Panc1 (cell line): Measurements from ENCODE around the gene PDZD8.

Experiments
- POLR2AphosphoS5 ChIP-seq: IDR thresholded peaks from 2 replicates; pipeline ENCODE4 v1.6.1; 2012; ENCODE audit warnings: mild to moderate bottlenecking, low read depth, low read length, moderate library complexity
- TF ChIP-seq, protein P1 (sequence below): fragments of 450-650 bp; IDR thresholded peaks from 2 replicates; pipeline ENCODE4 v1.5.1; 2017; ENCODE audit warnings: mild to moderate bottlenecking
- TF ChIP-seq, protein P2 (sequence below), 2 experiments: IDR thresholded peaks; 2 replicates each; pipeline ENCODE4 v1.6.1; 2011 to 2012; ENCODE audit warnings: low read depth in 2 of 2, control low read depth in 1 of 2, low read length in 1 of 2, mild to moderate bottlenecking in 1 of 2, moderate library complexity in 1 of 2; ENCODE audit not compliant: insufficient read depth in 1 of 2

DNA sequence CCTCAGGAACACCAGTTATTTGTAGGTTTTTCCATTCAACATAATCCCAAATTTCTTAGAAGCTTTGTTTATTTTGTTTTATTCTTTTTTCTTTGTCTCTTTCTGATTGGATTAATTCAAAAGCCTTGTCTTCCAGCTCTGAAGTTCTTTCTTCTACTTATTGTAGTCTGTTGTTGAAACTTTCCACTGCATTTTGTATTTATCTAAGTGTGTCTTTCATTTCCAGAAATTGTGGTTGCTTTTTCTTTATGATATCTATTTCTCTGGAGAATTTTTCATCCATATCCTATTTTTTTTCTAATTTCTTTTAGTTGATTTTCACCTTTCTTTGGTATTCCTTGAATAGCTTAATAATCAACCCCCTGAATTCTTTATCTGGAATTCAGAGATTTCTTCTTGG is 75.8 kb downstream of the PDZD8 start:
- TF ChIP-seq, protein P1, sequence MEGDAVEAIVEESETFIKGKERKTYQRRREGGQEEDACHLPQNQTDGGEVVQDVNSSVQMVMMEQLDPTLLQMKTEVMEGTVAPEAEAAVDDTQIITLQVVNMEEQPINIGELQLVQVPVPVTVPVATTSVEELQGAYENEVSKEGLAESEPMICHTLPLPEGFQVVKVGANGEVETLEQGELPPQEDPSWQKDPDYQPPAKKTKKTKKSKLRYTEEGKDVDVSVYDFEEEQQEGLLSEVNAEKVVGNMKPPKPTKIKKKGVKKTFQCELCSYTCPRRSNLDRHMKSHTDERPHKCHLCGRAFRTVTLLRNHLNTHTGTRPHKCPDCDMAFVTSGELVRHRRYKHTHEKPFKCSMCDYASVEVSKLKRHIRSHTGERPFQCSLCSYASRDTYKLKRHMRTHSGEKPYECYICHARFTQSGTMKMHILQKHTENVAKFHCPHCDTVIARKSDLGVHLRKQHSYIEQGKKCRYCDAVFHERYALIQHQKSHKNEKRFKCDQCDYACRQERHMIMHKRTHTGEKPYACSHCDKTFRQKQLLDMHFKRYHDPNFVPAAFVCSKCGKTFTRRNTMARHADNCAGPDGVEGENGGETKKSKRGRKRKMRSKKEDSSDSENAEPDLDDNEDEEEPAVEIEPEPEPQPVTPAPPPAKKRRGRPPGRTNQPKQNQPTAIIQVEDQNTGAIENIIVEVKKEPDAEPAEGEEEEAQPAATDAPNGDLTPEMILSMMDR: no peak
- TF ChIP-seq POLR2AphosphoS5: no peak
- TF ChIP-seq, protein P2, sequence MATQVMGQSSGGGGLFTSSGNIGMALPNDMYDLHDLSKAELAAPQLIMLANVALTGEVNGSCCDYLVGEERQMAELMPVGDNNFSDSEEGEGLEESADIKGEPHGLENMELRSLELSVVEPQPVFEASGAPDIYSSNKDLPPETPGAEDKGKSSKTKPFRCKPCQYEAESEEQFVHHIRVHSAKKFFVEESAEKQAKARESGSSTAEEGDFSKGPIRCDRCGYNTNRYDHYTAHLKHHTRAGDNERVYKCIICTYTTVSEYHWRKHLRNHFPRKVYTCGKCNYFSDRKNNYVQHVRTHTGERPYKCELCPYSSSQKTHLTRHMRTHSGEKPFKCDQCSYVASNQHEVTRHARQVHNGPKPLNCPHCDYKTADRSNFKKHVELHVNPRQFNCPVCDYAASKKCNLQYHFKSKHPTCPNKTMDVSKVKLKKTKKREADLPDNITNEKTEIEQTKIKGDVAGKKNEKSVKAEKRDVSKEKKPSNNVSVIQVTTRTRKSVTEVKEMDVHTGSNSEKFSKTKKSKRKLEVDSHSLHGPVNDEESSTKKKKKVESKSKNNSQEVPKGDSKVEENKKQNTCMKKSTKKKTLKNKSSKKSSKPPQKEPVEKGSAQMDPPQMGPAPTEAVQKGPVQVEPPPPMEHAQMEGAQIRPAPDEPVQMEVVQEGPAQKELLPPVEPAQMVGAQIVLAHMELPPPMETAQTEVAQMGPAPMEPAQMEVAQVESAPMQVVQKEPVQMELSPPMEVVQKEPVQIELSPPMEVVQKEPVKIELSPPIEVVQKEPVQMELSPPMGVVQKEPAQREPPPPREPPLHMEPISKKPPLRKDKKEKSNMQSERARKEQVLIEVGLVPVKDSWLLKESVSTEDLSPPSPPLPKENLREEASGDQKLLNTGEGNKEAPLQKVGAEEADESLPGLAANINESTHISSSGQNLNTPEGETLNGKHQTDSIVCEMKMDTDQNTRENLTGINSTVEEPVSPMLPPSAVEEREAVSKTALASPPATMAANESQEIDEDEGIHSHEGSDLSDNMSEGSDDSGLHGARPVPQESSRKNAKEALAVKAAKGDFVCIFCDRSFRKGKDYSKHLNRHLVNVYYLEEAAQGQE (IDR thresholded peaks at IDR 0.05; ENCODE audit: insufficient read depth in 1 of 2, low read depth in 2 of 2, low read length in 1 of 2): no peak
